HG02852 (cell line): ENCODE data around the gene FRY.
A peak's percentile ranks its signal among the peaks of the same experiment; 100 is the strongest.
"Not testable (repeated sequence)": the region's sequence is repeated elsewhere in the genome, so short reads cannot be mapped to it uniquely, and the experiment has no call there.

ENCODE experiments used
- ATAC-seq: cut with Tn5 transposase; IDR thresholded peaks from one replicate; pipeline ENCODE4 v1.9.1; 2021; ENCODE audit warnings: mild to moderate bottlenecking, moderate library complexity; ENCODE audit not compliant: unreplicated experiment

FRY gene

GRCh38 chr13:32040052-32040642 lies 8.6 kb downstream of the FRY start:
- ATAC-seq: no peak

GRCh38 chr13:32040689-32041088 lies 9.1 kb downstream of the FRY start:
- no peak for ATAC-seq

GRCh38 chr13:32041429-32041828 lies 9.9 kb downstream of the FRY start:
- peak; percentile 87 for ATAC-seq

- no peak for ATAC-seq
These were observed 11.0 kb downstream of the FRY start for GRCh38 chr13:32042551-32042950.

- ATAC-seq: no peak
These were observed 12.9 kb downstream of the FRY start for GRCh38 chr13:32044446-32044845.

GRCh38 chr13:32045537-32045936 lies 14.0 kb downstream of the FRY start:
- no peak for ATAC-seq

GRCh38 chr13:32045982-32046785 lies 14.6 kb downstream of the FRY start:
- no peak for ATAC-seq

GRCh38 chr13:32047088-32047487 lies 15.5 kb downstream of the FRY start:
- ATAC-seq: no peak

- ATAC-seq: no peak
These were observed 16.2 kb downstream of the FRY start for GRCh38 chr13:32047793-32048192.

- no peak for ATAC-seq
These were observed 17.2 kb downstream of the FRY start for GRCh38 chr13:32048816-32049215.

- no peak for ATAC-seq
These were observed 19.6 kb downstream of the FRY start for GRCh38 chr13:32051156-32051555.

GRCh38 chr13:32056316-32056715 lies 24.7 kb downstream of the FRY start:
- ATAC-seq: no peak

- ATAC-seq: not testable (repeated sequence)
These were observed 25.8 kb downstream of the FRY start for GRCh38 chr13:32057325-32057724.

GRCh38 chr13:32059511-32059984 lies 28.0 kb downstream of the FRY start:
- no peak for ATAC-seq

GRCh38 chr13:32060401-32060878 lies 28.9 kb downstream of the FRY start:
- ATAC-seq: no peak

GRCh38 chr13:32063619-32064233 lies 32.2 kb downstream of the FRY start:
- ATAC-seq: no peak

GRCh38 chr13:32067149-32067961 lies 35.8 kb downstream of the FRY start:
- ATAC-seq: no peak

GRCh38 chr13:32068255-32068654 lies 36.7 kb downstream of the FRY start:
- no peak for ATAC-seq

- no peak for ATAC-seq
These were observed 41.7 kb downstream of the FRY start for GRCh38 chr13:32073180-32073864.

GRCh38 chr13:32075170-32075851 lies 43.7 kb downstream of the FRY start:
- ATAC-seq: no peak
